WTC11 (cell line): ENCODE results near the gene CH25H. TPM values are rescaled to one million over a fixed set of nuclear protein-coding genes. Genes with fewer than 3 reads are reported as not detected.

Experiments
- ATAC-seq: fragments of 200-7000 bp; cut with Tn5 transposase; 2 replicates; pipeline ENCODE4 v1.10.0; 2021; ENCODE audit warnings: mild to moderate bottlenecking, moderate library complexity
- CTCF ChIA-PET: fragments of 300-600 bp; sonication (Branson Sonifier 250); formaldehyde crosslinking; loops from one replicate; lab custom pipeline; 2021; ENCODE audit warnings: antibody characterized with exemption; lab: Charles Lee
- POLR2A ChIA-PET: fragments of 350-600 bp; sonication (Branson Sonifier 250); formaldehyde crosslinking; loops from one replicate; lab custom pipeline; 2021; ENCODE audit warnings: antibody characterized with exemption; lab: Charles Lee
- DNase-seq: peaks from one replicate; pipeline ENCODE4 v3.0.0; 2021; ENCODE audit warnings: low spot score
- H3K27ac Mint-ChIP-seq: 2 replicates; pipeline ENCODE4 v1.8.0; 2021; ENCODE audit warnings: mixed read lengths
- H3K27me3 Mint-ChIP-seq: 2 replicates; pipeline ENCODE4 v1.8.0; 2021; ENCODE audit warnings: low read depth, mild to moderate bottlenecking, moderate library complexity, mixed read lengths
- H3K36me3 Mint-ChIP-seq: 2 replicates; pipeline ENCODE4 v1.8.0; 2021; ENCODE audit warnings: mixed read lengths
- H3K4me1 Mint-ChIP-seq: 2 replicates; pipeline ENCODE4 v1.8.0; 2022; ENCODE audit warnings: mixed read lengths
- H3K4me3 Mint-ChIP-seq: 2 replicates; pipeline ENCODE4 v1.8.0; 2021; ENCODE audit warnings: mild to moderate bottlenecking, moderate library complexity, mixed read lengths
- H3K9me3 Mint-ChIP-seq: 2 replicates; pipeline ENCODE4 v1.8.0; 2021; ENCODE audit warnings: mixed read lengths
- E2F4 ChIP-seq: sonication (generic); formaldehyde crosslinking; IDR thresholded peaks from 2 replicates; pipeline ENCODE4 v1.8.1; 2022; ENCODE audit warnings: low read depth, mild to moderate bottlenecking, moderate library complexity, missing genetic modification reagents, borderline replicate concordance
- E2F5 ChIP-seq: sonication (generic); formaldehyde crosslinking; IDR thresholded peaks from 2 replicates; pipeline ENCODE4 v1.8.1; 2022; ENCODE audit warnings: mild to moderate bottlenecking, moderate library complexity, missing genetic modification reagents
- FOXK1 ChIP-seq: sonication (generic); formaldehyde crosslinking; IDR thresholded peaks from 2 replicates; pipeline ENCODE4 v1.8.0; 2022; ENCODE audit warnings: mild to moderate bottlenecking, moderate library complexity, missing genetic modification reagents
- FOXP1 ChIP-seq: sonication (generic); formaldehyde crosslinking; IDR thresholded peaks from 2 replicates; pipeline ENCODE4 v1.8.0; 2022; ENCODE audit warnings: missing genetic modification reagents, mild to moderate bottlenecking, moderate library complexity, borderline replicate concordance
- GABPB1 ChIP-seq: sonication (generic); formaldehyde crosslinking; IDR thresholded peaks from 2 replicates; pipeline ENCODE4 v1.8.1; 2023; ENCODE audit warnings: mild to moderate bottlenecking, missing genetic modification reagents
- GRHL2 ChIP-seq: fragments of 250-450 bp; sonication (Bioruptor Pico); IDR thresholded peaks from 2 replicates; pipeline ENCODE4 v1.8.0; 2022; ENCODE audit warnings: mild to moderate bottlenecking, moderate library complexity; ENCODE audit not compliant: insufficient replicate concordance, severe bottlenecking
- MLX ChIP-seq: sonication (generic); formaldehyde crosslinking; IDR thresholded peaks from 2 replicates; pipeline ENCODE4 v1.8.1; 2023; ENCODE audit warnings: mild to moderate bottlenecking, missing genetic modification reagents, moderate library complexity
- NFYB ChIP-seq: sonication (generic); formaldehyde crosslinking; conservative IDR thresholded peaks from 2 replicates; pipeline ENCODE4 v1.8.0; 2022; ENCODE audit warnings: low read depth, missing genetic modification reagents
- RELA ChIP-seq: sonication (generic); formaldehyde crosslinking; IDR thresholded peaks from 2 replicates; pipeline ENCODE4 v1.8.1; 2022; ENCODE audit warnings: missing genetic modification reagents, mild to moderate bottlenecking, borderline replicate concordance
- SMAD3 ChIP-seq: sonication (generic); formaldehyde crosslinking; IDR thresholded peaks from 2 replicates; pipeline ENCODE4 v1.8.0; 2022; ENCODE audit warnings: missing genetic modification reagents, mild to moderate bottlenecking, borderline replicate concordance
- SP1 ChIP-seq: sonication (generic); formaldehyde crosslinking; conservative IDR thresholded peaks from 2 replicates; pipeline ENCODE4 v1.8.1; 2022; ENCODE audit warnings: missing genetic modification reagents
- TEAD1 ChIP-seq: sonication (generic); formaldehyde crosslinking; IDR thresholded peaks from 2 replicates; pipeline ENCODE4 v1.8.0; 2022; ENCODE audit warnings: mild to moderate bottlenecking, missing genetic modification reagents
- TEAD4 ChIP-seq: sonication (generic); formaldehyde crosslinking; IDR thresholded peaks from 2 replicates; pipeline ENCODE4 v1.8.0; 2022; ENCODE audit warnings: mild to moderate bottlenecking, missing genetic modification reagents
- ZNF232 ChIP-seq: sonication (generic); formaldehyde crosslinking; IDR thresholded peaks from 2 replicates; pipeline ENCODE4 v1.8.0; 2022; ENCODE audit warnings: mild to moderate bottlenecking, missing genetic modification reagents
- ZNF281 ChIP-seq: sonication (generic); formaldehyde crosslinking; IDR thresholded peaks from 2 replicates; pipeline ENCODE4 v1.8.0; 2023; ENCODE audit warnings: mild to moderate bottlenecking, missing genetic modification reagents
- ZNF512 ChIP-seq: sonication (generic); formaldehyde crosslinking; IDR thresholded peaks from 2 replicates; pipeline ENCODE4 v1.8.1; 2022; ENCODE audit warnings: missing genetic modification reagents, borderline replicate concordance
- ZNF532 ChIP-seq: fragments of 250-450 bp; sonication (Bioruptor Pico); IDR thresholded peaks from 2 replicates; pipeline ENCODE4 v1.9.0; 2021; ENCODE audit warnings: mild to moderate bottlenecking, borderline replicate concordance
- total RNA-seq: library from RNA; stranded (reverse); gene quantifications from 3 replicates; pipeline ENCODE4 v1.2.3, GENCODE V29; 2021

The CH25H gene
- total RNA-seq, 1 experiment from 2014 or later = not detected

- no peak for DNase-seq
- Mint-ChIP-seq H3K27ac (peak overlapping the region; percentile 19; the same call in 1 of the 2 replicates), H3K9me3 (no peaks in the 10 kb centered on the region), H3K36me3 (no peaks in the 10 kb centered on the region), H3K4me1 (peaks cover 18% of the 10 kb centered on the region), H3K4me3 (no peak overlapping the region), H3K27me3 (no peaks in the 10 kb centered on the region)
- TF ChIP-seq FOXK1 (CRISPR knock-in tag) (no peak), GABPB1 (CRISPR knock-in tag) (no peak), E2F4 (CRISPR knock-in tag) (no peak), TEAD4 (CRISPR knock-in tag) (no peak), ZNF232 (CRISPR knock-in tag) (no peak), TEAD1 (CRISPR knock-in tag) (no peak), MLX (CRISPR knock-in tag) (no peak), NFYB (CRISPR knock-in tag) (no peak), ZNF512 (no peak), E2F5 (CRISPR knock-in tag) (no peak), ZNF532 (CRISPR knock-in tag) (no peak), FOXP1 (CRISPR knock-in tag) (no peak)
- ChIA-PET CTCF (no interaction called here), POLR2A (no interaction called here)
- ATAC-seq = no peak
These were observed 34.0 kb downstream of the CH25H start for GRCh38 chr10:89173075-89173474.

- CTCF ChIA-PET = no interaction called here
- Mint-ChIP-seq H3K36me3 (no peaks in the 10 kb centered on the region), H3K9me3 (no peaks in the 10 kb centered on the region), H3K4me3 (no peak overlapping the region)
- POLR2A ChIA-PET = no interaction called here
- no peak for DNase-seq
- TF ChIP-seq SMAD3 = no peak
- no peak for TF ChIP-seq SP1 (CRISPR knock-in tag)
- TF ChIP-seq GRHL2 (CRISPR knock-in tag) = no peak
- no peak for TF ChIP-seq ZNF281
- no peak for TF ChIP-seq RELA
- TF ChIP-seq, all 79 proteins: peak for 0
- no peak; the same call in 1 of the 2 replicates for ATAC-seq
- no peaks in the 10 kb centered on the region for H3K27me3 Mint-ChIP-seq
- no peak overlapping the region for H3K27ac Mint-ChIP-seq
- peaks cover 18% of the 10 kb centered on the region for H3K4me1 Mint-ChIP-seq
These were observed 35.1 kb downstream of the CH25H start for GRCh38 chr10:89171996-89172395.
